ENCODE measurements around the gene NCF4.

The NCF4 gene

GRCh38 chr22:36824655-36825054 lies 36.2 kb upstream of the NCF4 start:
- in situ Hi-C loops (cut with HindIII; ENCODE audit: low pct_unique_long_range_greater_than_20kb, low sequenced_read_pairs): no loop called here
- DNase-seq (ENCODE audit: low read depth in 1 of 2, low spot score in 1 of 2): no peak
- no peak for TF ChIP-seq JUND (IDR thresholded peaks at IDR 0.05; ENCODE audit: low read depth)

DNA sequence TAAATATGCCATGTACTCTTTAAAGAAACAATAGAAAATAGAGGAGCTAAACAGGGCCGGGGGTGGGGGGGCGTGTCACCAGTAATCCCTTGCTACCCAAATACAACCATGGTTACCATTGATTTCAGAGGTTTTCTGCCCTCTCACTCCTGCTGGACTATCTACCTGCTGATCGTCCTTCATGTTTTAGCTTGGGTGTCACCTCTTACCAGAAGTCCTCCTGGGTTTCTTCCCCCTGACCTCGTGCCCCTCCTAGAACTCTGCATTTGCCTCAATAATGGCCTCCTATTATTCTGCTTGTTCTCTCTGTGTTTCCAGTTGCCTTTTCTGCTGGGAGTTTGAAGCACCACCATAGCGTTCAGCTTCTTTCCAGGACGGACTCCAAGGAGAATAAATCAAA lies 34.5 kb upstream of the NCF4 start:
- in situ Hi-C loops (cut with HindIII; ENCODE audit: low pct_unique_long_range_greater_than_20kb, low sequenced_read_pairs): no loop called here
- no peak for DNase-seq (ENCODE audit: low read depth in 1 of 2, low spot score in 1 of 2)
- TF ChIP-seq JUND (IDR thresholded peaks at IDR 0.05; ENCODE audit: low read depth): no peak

DNA sequence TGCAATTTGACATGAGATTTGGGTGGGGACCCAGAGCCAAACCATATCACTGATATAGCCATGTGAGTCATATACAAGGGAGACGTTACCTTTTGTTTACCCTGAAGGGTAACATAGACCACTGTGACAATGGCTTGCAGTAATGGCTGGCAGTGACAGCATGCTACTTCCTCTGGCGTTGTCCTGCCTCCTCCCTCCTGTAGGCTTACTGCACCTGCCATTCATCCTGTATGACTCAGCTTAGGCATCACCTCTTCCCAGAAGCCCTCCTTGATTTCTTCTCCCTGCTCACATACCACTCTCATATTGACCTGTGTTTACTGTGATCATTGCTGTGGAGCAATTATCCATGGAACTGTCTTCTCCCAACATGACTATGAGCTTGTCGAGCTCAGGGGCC lies 32.0 kb upstream of the NCF4 start:
- in situ Hi-C loops (cut with HindIII; ENCODE audit: low pct_unique_long_range_greater_than_20kb, low sequenced_read_pairs): no loop called here
- TF ChIP-seq JUND (IDR thresholded peaks at IDR 0.05; ENCODE audit: low read depth): no peak
- DNase-seq (ENCODE audit: low read depth in 1 of 2, low spot score in 1 of 2): no peak

- TF ChIP-seq JUND (IDR thresholded peaks at IDR 0.05; ENCODE audit: low read depth): no peak
- in situ Hi-C loops (cut with HindIII; ENCODE audit: low pct_unique_long_range_greater_than_20kb, low sequenced_read_pairs): no loop called here
- no peak for DNase-seq (ENCODE audit: low read depth in 1 of 2, low spot score in 1 of 2)
Measured at GRCh38 chr22:36829370-36830002, 31.3 kb upstream of the NCF4 start.

DNA sequence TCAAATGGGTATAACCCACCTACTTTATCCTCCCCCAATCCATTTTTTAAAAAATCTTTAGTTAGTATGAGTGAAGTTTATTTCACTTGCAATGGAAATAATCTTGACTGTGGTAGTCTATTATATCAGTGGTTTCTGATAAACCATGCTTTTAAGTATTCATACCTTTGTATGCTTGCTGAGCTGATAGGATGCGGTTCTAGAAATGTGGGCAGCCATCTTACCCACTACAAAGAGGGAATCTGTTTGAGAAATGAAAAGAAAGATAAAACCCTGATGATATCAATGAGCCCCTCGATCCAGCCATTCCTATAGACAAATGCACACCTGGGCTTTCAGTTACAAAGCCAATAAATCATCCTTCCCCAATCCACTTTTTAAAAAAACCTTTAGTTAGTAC lies 30.2 kb upstream of the NCF4 start:
- in situ Hi-C loops (cut with HindIII; ENCODE audit: low pct_unique_long_range_greater_than_20kb, low sequenced_read_pairs): no loop called here
- no peak for DNase-seq (ENCODE audit: low read depth in 1 of 2, low spot score in 1 of 2)
- no peak for TF ChIP-seq JUND (IDR thresholded peaks at IDR 0.05; ENCODE audit: low read depth)

DNA sequence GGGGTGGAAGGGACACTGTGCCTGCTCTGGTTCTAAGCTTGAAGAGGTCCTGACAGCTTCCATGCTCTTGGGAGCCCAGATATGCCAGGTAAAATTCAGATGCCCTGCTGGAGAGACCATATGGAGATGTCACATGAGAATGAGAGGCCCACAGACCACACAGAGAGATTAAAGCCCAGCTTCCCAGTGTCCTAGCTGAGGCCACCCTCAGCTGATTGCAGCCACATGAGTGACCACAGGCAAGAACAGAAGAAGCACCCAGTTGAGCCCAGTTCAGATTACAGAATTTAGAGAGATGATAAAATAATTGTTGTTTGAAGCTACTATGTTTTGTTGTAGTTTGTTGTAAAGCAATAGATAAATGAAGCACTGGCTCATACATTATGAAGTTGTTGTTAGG lies 29.6 kb upstream of the NCF4 start:
- no peak for TF ChIP-seq JUND (IDR thresholded peaks at IDR 0.05; ENCODE audit: low read depth)
- in situ Hi-C loops (cut with HindIII; ENCODE audit: low pct_unique_long_range_greater_than_20kb, low sequenced_read_pairs): no loop called here
- no peak for DNase-seq (ENCODE audit: low read depth in 1 of 2, low spot score in 1 of 2)

GRCh38 chr22:36831717-36832116 lies 29.1 kb upstream of the NCF4 start:
- no peak for TF ChIP-seq JUND (IDR thresholded peaks at IDR 0.05; ENCODE audit: low read depth)
- no peak for DNase-seq (ENCODE audit: low read depth in 1 of 2, low spot score in 1 of 2)
- in situ Hi-C loops (cut with HindIII; ENCODE audit: low pct_unique_long_range_greater_than_20kb, low sequenced_read_pairs): no loop called here

- in situ Hi-C loops (cut with HindIII; ENCODE audit: low pct_unique_long_range_greater_than_20kb, low sequenced_read_pairs): no loop called here
- DNase-seq (ENCODE audit: low read depth in 1 of 2, low spot score in 1 of 2): no peak
- no peak for TF ChIP-seq JUND (IDR thresholded peaks at IDR 0.05; ENCODE audit: low read depth)
Measured at GRCh38 chr22:36833073-36833472, 27.7 kb upstream of the NCF4 start.

DNA sequence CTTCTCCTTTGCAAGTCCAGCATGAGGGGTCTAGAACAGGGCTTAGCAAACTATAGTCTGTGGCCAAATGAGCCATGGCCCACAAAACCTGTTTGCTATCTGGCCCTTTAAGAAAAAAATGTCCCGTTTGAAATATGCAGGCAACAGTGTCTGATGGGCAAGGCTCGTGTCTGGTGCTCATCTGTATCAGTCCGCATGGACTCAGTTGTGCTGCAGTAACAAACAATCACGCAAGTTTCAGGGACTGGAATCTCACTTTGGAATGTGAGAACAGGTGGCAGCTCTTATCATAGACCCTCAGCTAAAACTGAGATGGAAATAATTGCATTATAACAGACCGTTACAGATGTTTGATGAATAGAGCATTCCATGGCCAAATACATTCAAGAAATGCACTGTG lies 24.9 kb upstream of the NCF4 start:
- no peak for DNase-seq (ENCODE audit: low read depth in 1 of 2, low spot score in 1 of 2)
- no peak for TF ChIP-seq JUND (IDR thresholded peaks at IDR 0.05; ENCODE audit: low read depth)
- in situ Hi-C loops (cut with HindIII; ENCODE audit: low pct_unique_long_range_greater_than_20kb, low sequenced_read_pairs): no loop called here

- in situ Hi-C loops (cut with HindIII; ENCODE audit: low pct_unique_long_range_greater_than_20kb, low sequenced_read_pairs): no loop called here
- DNase-seq (ENCODE audit: low read depth in 1 of 2, low spot score in 1 of 2): no peak
- no peak for TF ChIP-seq JUND (IDR thresholded peaks at IDR 0.05; ENCODE audit: low read depth)
Measured at GRCh38 chr22:36838119-36839030, 22.4 kb upstream of the NCF4 start.

- no peak for TF ChIP-seq JUND (IDR thresholded peaks at IDR 0.05; ENCODE audit: low read depth)
- in situ Hi-C loops (cut with HindIII; ENCODE audit: low pct_unique_long_range_greater_than_20kb, low sequenced_read_pairs): no loop called here
- no peak for DNase-seq (ENCODE audit: low read depth in 1 of 2, low spot score in 1 of 2)
Measured at GRCh38 chr22:36839356-36840073, 21.3 kb upstream of the NCF4 start.

- no peak for TF ChIP-seq JUND (IDR thresholded peaks at IDR 0.05; ENCODE audit: low read depth)
- no peak for DNase-seq (ENCODE audit: low read depth in 1 of 2, low spot score in 1 of 2)
- in situ Hi-C loops (cut with HindIII; ENCODE audit: low pct_unique_long_range_greater_than_20kb, low sequenced_read_pairs): no loop called here
Measured at GRCh38 chr22:36840106-36840505, 20.7 kb upstream of the NCF4 start.

DNA sequence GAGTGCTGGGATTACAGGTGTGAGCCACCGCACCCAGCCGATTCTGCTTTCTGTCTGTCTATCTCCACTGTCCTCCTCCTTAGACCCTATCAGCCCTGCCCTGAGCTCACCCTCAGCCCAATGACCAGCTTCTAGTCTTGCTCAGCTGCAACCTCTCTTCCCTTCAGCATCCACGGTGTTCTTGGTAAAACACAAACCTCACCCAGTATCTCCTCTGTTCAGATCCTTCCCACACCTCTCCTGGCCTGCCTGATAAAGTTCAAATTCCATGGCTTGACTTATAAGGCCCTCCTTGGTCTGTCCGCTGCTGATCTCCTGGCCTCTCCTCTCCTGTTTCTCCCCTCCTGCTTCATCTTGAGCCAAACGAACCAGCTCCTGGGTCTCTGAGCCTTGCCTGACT lies 14.5 kb upstream of the NCF4 start:
- in situ Hi-C loops (cut with HindIII; ENCODE audit: low pct_unique_long_range_greater_than_20kb, low sequenced_read_pairs): no loop called here
- no peak for DNase-seq (ENCODE audit: low read depth in 1 of 2, low spot score in 1 of 2)
- no peak for TF ChIP-seq JUND (IDR thresholded peaks at IDR 0.05; ENCODE audit: low read depth)

Measured in T47D (cell line).